Measurements from ENCODE around the gene TIMM9.

TIMM9 gene

DNA sequence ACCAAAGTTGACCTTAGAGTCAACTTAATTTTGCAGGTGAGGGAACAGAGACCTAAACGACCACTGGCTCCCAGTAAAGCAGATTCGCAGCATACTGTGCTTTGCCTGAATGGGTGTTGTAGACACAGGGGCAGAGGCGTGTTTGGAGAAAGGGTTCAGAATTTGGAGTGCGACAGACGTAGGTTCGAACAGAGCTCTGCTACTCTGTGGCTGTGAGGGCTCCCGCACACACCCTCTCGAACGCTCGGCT, 31.8 kb downstream of the TIMM9 start:
- peaks cover 15% of the 10 kb centered on the region for H3K4me1 ChIP-seq (ENCODE audit: control insufficient read depth, low read length)
- 0 out of 2 replicates have a peak, but pooled peaks cover 9% of the 10 kb centered on the region for H3F3A ChIP-seq (ENCODE audit: control insufficient read depth, insufficient read depth)
- H4K20me1 ChIP-seq (ENCODE audit: control insufficient read depth, insufficient read depth, low read depth, low read length) = no peaks in the 10 kb centered on the region
- no peaks in the 10 kb centered on the region for H3K27me3 ChIP-seq (ENCODE audit: control insufficient read depth, low read length)
- H3K27ac ChIP-seq (ENCODE audit: low read depth, low read length) = no peak overlapping the region
- no peaks in the 10 kb centered on the region for H3K9me3 ChIP-seq (ENCODE audit: control insufficient read depth, insufficient read depth, low read length)
- no peaks in the 10 kb centered on the region for H3K36me3 ChIP-seq (ENCODE audit: control insufficient read depth, low read length)
- H3K4me2 ChIP-seq (ENCODE audit: low read length) = peak overlapping the region; percentile 75
- no peaks in the 10 kb centered on the region for H3K79me2 ChIP-seq (ENCODE audit: control insufficient read depth, low read length)
- no peaks in the 10 kb centered on the region for H3K9me2 ChIP-seq (replicated peaks; ENCODE audit: control insufficient read depth, low read length)
- H3K4me3 ChIP-seq (ENCODE audit: low read length) = peak overlapping the region; percentile 75
- TF ChIP-seq, protein P1, sequence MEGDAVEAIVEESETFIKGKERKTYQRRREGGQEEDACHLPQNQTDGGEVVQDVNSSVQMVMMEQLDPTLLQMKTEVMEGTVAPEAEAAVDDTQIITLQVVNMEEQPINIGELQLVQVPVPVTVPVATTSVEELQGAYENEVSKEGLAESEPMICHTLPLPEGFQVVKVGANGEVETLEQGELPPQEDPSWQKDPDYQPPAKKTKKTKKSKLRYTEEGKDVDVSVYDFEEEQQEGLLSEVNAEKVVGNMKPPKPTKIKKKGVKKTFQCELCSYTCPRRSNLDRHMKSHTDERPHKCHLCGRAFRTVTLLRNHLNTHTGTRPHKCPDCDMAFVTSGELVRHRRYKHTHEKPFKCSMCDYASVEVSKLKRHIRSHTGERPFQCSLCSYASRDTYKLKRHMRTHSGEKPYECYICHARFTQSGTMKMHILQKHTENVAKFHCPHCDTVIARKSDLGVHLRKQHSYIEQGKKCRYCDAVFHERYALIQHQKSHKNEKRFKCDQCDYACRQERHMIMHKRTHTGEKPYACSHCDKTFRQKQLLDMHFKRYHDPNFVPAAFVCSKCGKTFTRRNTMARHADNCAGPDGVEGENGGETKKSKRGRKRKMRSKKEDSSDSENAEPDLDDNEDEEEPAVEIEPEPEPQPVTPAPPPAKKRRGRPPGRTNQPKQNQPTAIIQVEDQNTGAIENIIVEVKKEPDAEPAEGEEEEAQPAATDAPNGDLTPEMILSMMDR (IDR thresholded peaks at IDR 0.05; ENCODE audit: low read depth, low read length, poor library complexity, severe bottlenecking) = no peak
- no peak for TF ChIP-seq EZH2phosphoT487 (IDR thresholded peaks at IDR 0.05; ENCODE audit: borderline replicate concordance, low read length)

GRCh38 chr14:58390830-58391229, 36.5 kb downstream of the TIMM9 start:
- no peak overlapping the region for H3K4me2 ChIP-seq (ENCODE audit: low read length)
- H3K4me1 ChIP-seq (ENCODE audit: control insufficient read depth, low read length) = peaks cover 8% of the 10 kb centered on the region
- no peaks in the 10 kb centered on the region for H3K79me2 ChIP-seq (ENCODE audit: control insufficient read depth, low read length)
- H3K27me3 ChIP-seq (ENCODE audit: control insufficient read depth, low read length) = no peaks in the 10 kb centered on the region
- peaks cover 6% of the 10 kb centered on the region for H3F3A ChIP-seq (ENCODE audit: control insufficient read depth, insufficient read depth)
- no peak overlapping the region for H3K27ac ChIP-seq (ENCODE audit: low read depth, low read length)
- no peaks in the 10 kb centered on the region for H3K36me3 ChIP-seq (ENCODE audit: control insufficient read depth, low read length)
- no peak overlapping the region for H3K4me3 ChIP-seq (ENCODE audit: low read length)
- no peaks in the 10 kb centered on the region for H3K9me2 ChIP-seq (replicated peaks; ENCODE audit: control insufficient read depth, low read length)
- H3K9me3 ChIP-seq (ENCODE audit: control insufficient read depth, insufficient read depth, low read length) = no peaks in the 10 kb centered on the region
- H4K20me1 ChIP-seq (ENCODE audit: control insufficient read depth, insufficient read depth, low read depth, low read length) = no peaks in the 10 kb centered on the region
- TF ChIP-seq, protein P1 (IDR thresholded peaks at IDR 0.05; ENCODE audit: low read depth, low read length, poor library complexity, severe bottlenecking) = no peak
- no peak for TF ChIP-seq EZH2phosphoT487 (IDR thresholded peaks at IDR 0.05; ENCODE audit: borderline replicate concordance, low read length)

- Histone ChIP-seq H3K36me3 (ENCODE audit: control insufficient read depth, low read length) (peaks cover 23% of the 10 kb centered on the region), H3K9me3 (ENCODE audit: control insufficient read depth, insufficient read depth, low read length) (no peaks in the 10 kb centered on the region), H4K20me1 (ENCODE audit: control insufficient read depth, insufficient read depth, low read depth, low read length) (no peaks in the 10 kb centered on the region), H3K4me3 (ENCODE audit: low read length) (no peak overlapping the region), H3K79me2 (ENCODE audit: control insufficient read depth, low read length) (no peaks in the 10 kb centered on the region), H3K4me1 (ENCODE audit: control insufficient read depth, low read length) (no peaks in the 10 kb centered on the region), H3K9me2 (replicated peaks; ENCODE audit: control insufficient read depth, low read length) (no peaks in the 10 kb centered on the region), H3K4me2 (ENCODE audit: low read length) (no peak overlapping the region), H3K27ac (ENCODE audit: low read depth, low read length) (no peak overlapping the region), H3K27me3 (ENCODE audit: control insufficient read depth, low read length) (no peaks in the 10 kb centered on the region), H3F3A (ENCODE audit: control insufficient read depth, insufficient read depth) (peaks cover 5% of the 10 kb centered on the region; the same call in 1 of the 2 replicates)
- TF ChIP-seq, protein P1 (IDR thresholded peaks at IDR 0.05; ENCODE audit: low read depth, low read length, poor library complexity, severe bottlenecking) = no peak
- no peak for TF ChIP-seq EZH2phosphoT487 (IDR thresholded peaks at IDR 0.05; ENCODE audit: borderline replicate concordance, low read length)
Observed at GRCh38 chr14:58376791-58377190, 50.5 kb downstream of the TIMM9 start.

DNA sequence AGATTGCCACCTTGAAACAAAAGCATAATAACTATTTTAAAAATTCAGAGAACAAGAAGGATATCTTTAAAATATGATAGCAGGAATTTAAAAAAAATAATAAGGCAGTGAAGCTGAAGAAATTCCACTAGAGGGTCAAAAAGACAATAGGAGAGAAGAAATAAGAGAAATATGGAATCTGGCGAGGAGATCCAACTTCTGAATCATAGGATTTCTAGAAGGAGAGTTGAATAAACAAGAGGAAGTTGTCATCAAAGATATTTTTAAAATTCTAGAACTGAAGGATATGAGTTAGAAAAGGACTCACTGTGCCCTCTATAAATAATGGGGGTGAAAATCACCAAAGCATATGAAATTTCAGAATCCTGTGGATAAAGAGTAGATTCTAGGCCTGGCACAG, 58.4 kb downstream of the TIMM9 start:
- H3K4me1 ChIP-seq (ENCODE audit: control insufficient read depth, low read length) = no peaks in the 10 kb centered on the region

More for the DNA sequence above, 58.4 kb downstream of the TIMM9 start:
- no peak overlapping the region for H3K27ac ChIP-seq (ENCODE audit: low read depth, low read length)
- H3K4me3 ChIP-seq (ENCODE audit: low read length) = no peak overlapping the region
- TF ChIP-seq, protein P1 (IDR thresholded peaks at IDR 0.05; ENCODE audit: low read depth, low read length, poor library complexity, severe bottlenecking) = no peak
- TF ChIP-seq EZH2phosphoT487 (IDR thresholded peaks at IDR 0.05; ENCODE audit: borderline replicate concordance, low read length) = no peak
- H4K20me1 ChIP-seq (ENCODE audit: control insufficient read depth, insufficient read depth, low read depth, low read length) = no peaks in the 10 kb centered on the region
- H3K9me2 ChIP-seq (replicated peaks; ENCODE audit: control insufficient read depth, low read length) = no peaks in the 10 kb centered on the region
- no peaks in the 10 kb centered on the region for H3K9me3 ChIP-seq (ENCODE audit: control insufficient read depth, insufficient read depth, low read length)
- H3K4me2 ChIP-seq (ENCODE audit: low read length) = no peak overlapping the region
- no peaks in the 10 kb centered on the region for H3K27me3 ChIP-seq (ENCODE audit: control insufficient read depth, low read length)
- H3K36me3 ChIP-seq (ENCODE audit: control insufficient read depth, low read length) = peaks cover 74% of the 10 kb centered on the region
- peaks cover 8% of the 10 kb centered on the region; the same call in 1 of the 2 replicates for H3F3A ChIP-seq (ENCODE audit: control insufficient read depth, insufficient read depth)
- H3K79me2 ChIP-seq (ENCODE audit: control insufficient read depth, low read length) = no peaks in the 10 kb centered on the region

Data from DOHH2 (cell line).